ENCODE measurements around the gene CFAP44.

DNA sequence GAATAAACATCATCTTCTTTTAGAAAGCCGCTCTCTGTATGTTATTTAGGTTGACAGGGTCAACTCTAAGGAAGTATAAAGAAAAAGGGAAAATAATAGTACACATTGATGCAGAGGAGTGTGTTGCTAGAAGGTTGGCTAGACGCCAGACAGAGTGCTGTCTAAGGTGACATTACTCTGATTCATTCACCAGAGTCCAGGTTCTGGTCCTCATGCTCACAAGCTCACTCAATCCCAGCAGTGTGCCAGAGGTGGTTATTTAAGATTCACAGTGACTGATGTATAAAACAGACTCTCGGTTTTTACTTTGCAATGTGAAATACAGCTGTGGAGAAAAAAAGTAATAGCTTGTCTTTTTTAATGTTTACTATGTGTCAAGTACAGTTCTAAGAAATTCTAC, 1.7 kb downstream of the CFAP44 start:
- no peak for TF ChIP-seq POLR2A (IDR thresholded peaks at IDR 0.05)
- TF ChIP-seq, protein P1, sequence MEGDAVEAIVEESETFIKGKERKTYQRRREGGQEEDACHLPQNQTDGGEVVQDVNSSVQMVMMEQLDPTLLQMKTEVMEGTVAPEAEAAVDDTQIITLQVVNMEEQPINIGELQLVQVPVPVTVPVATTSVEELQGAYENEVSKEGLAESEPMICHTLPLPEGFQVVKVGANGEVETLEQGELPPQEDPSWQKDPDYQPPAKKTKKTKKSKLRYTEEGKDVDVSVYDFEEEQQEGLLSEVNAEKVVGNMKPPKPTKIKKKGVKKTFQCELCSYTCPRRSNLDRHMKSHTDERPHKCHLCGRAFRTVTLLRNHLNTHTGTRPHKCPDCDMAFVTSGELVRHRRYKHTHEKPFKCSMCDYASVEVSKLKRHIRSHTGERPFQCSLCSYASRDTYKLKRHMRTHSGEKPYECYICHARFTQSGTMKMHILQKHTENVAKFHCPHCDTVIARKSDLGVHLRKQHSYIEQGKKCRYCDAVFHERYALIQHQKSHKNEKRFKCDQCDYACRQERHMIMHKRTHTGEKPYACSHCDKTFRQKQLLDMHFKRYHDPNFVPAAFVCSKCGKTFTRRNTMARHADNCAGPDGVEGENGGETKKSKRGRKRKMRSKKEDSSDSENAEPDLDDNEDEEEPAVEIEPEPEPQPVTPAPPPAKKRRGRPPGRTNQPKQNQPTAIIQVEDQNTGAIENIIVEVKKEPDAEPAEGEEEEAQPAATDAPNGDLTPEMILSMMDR (IDR thresholded peaks at IDR 0.05): no peak
- TF ChIP-seq EP300 (IDR thresholded peaks at IDR 0.05; ENCODE audit: low read depth): no peak
- TF ChIP-seq POLR2AphosphoS5 (IDR thresholded peaks at IDR 0.05): no peak

All from transverse colon (tissue), 4 donors.